ENCODE measurements around the gene PARD6B.
"Not testable (repeated sequence)": the region's sequence is repeated elsewhere in the genome, so short reads cannot be mapped to it uniquely, and the experiment has no call there.

The PARD6B gene

DNA sequence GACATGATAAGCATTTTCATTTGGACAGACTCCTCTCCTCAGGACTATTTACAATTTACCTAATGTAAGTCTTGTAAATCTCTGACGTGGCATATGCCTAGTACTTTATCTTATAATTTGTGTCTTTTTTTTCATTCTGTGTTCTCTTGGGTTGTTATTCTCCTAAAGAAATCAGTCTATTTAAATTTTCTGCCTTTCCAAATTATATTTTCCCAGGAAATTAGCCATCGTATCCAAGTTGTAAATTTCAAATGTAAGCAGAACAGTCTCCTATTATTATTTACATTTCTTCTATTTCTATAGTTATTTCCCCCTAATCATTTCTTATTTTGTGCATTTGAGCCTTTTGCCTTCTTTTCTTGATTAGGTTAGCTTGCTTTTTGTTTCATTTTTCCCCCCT lies 46.0 kb downstream of the PARD6B start:
- Histone ChIP-seq H3K27me3 (ENCODE audit: insufficient read depth, low read length, poor library complexity) (no peaks in the 10 kb centered on the region), H3K79me2 (ENCODE audit: insufficient read depth, low read length) (no peaks in the 10 kb centered on the region), H3K4me3 (ENCODE audit: low read depth in 1 of 2, low read length in 2 of 2) (no peak overlapping the region), H2AFZ (ENCODE audit: low read depth, low read length) (no peak overlapping the region), H3K4me2 (ENCODE audit: insufficient read depth, low read length) (no peak overlapping the region), H4K20me1 (ENCODE audit: insufficient read depth, low read length) (no peaks in the 10 kb centered on the region), H3K4me1 (ENCODE audit: insufficient read depth, low read length) (no peaks in the 10 kb centered on the region), H3K9me3 (ENCODE audit: insufficient read depth, low read length, severe bottlenecking) (no peaks in the 10 kb centered on the region), H3K36me3 (ENCODE audit: insufficient read depth, low read length) (no peaks in the 10 kb centered on the region), H3K9ac (ENCODE audit: low read depth, low read length) (no peak overlapping the region), H3K27ac (ENCODE audit: low read length) (no peak overlapping the region)
- no peak for TF ChIP-seq EZH2 (IDR thresholded peaks at IDR 0.05; ENCODE audit: borderline replicate concordance, low read depth, low read length, severe bottlenecking)
- TF ChIP-seq, protein P1, sequence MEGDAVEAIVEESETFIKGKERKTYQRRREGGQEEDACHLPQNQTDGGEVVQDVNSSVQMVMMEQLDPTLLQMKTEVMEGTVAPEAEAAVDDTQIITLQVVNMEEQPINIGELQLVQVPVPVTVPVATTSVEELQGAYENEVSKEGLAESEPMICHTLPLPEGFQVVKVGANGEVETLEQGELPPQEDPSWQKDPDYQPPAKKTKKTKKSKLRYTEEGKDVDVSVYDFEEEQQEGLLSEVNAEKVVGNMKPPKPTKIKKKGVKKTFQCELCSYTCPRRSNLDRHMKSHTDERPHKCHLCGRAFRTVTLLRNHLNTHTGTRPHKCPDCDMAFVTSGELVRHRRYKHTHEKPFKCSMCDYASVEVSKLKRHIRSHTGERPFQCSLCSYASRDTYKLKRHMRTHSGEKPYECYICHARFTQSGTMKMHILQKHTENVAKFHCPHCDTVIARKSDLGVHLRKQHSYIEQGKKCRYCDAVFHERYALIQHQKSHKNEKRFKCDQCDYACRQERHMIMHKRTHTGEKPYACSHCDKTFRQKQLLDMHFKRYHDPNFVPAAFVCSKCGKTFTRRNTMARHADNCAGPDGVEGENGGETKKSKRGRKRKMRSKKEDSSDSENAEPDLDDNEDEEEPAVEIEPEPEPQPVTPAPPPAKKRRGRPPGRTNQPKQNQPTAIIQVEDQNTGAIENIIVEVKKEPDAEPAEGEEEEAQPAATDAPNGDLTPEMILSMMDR (IDR thresholded peaks at IDR 0.05; ENCODE audit: borderline replicate concordance, extremely low read depth, low read length, poor library complexity, severe bottlenecking) = no peak
- DNase-seq (no peak), ATAC-seq (ENCODE audit: insufficient read depth, low read depth) (no peak)

DNA sequence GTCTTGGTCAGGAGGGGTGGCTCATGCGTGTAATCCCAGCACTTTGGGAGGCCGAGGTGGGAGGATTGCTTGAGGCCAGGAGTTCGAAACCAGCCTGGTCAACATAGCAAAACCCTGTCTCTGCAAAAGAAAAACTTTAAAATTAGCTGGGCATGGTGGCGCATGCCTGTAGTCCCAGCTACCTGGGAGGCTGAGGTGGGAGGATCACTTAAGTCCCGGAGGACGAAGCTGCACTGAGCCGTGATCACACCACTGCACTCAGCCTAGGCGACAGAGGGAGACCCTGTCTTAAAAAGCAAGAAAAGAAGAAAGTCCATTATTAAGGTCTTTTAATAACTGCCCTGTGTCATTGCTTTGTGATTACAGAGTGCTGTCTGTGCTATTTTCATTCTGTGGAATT lies 47.6 kb downstream of the PARD6B start:
- not testable (repeated sequence) for H3K36me3 ChIP-seq (ENCODE audit: insufficient read depth, low read length); H3K4me1 ChIP-seq (ENCODE audit: insufficient read depth, low read length); H2AFZ ChIP-seq (ENCODE audit: low read depth, low read length); H3K9ac ChIP-seq (ENCODE audit: low read depth, low read length); H3K27me3 ChIP-seq (ENCODE audit: insufficient read depth, low read length, poor library complexity); H3K79me2 ChIP-seq (ENCODE audit: insufficient read depth, low read length); H3K4me3 ChIP-seq (ENCODE audit: low read depth in 1 of 2, low read length in 2 of 2); DNase-seq; H3K4me2 ChIP-seq (ENCODE audit: insufficient read depth, low read length); H4K20me1 ChIP-seq (ENCODE audit: insufficient read depth, low read length); H3K9me3 ChIP-seq (ENCODE audit: insufficient read depth, low read length, severe bottlenecking); H3K27ac ChIP-seq (ENCODE audit: low read length); ATAC-seq (ENCODE audit: insufficient read depth, low read depth)

DNA sequence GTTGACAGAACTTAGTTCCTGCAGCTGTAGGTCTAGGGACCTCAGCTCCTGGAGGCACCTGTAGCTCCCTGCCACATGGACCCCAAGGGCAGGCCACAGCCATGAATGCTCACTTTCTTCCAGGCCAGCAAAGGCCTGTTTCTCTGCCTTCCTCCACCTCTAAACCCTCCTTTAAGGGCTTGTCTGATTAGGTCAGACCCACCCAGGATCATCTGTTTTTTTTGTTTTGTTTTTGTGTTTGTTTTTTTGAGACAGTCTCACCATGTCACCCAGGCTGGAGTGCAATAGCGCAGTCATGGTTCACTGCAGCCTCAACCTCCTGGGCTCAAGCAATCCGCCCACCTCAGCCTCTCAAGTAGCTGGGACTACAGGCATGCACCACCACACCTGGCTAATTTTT lies 52.0 kb downstream of the PARD6B start:
- DNase-seq (no peak), ATAC-seq (ENCODE audit: insufficient read depth, low read depth) (no peak)
- no peak overlapping the region for H3K4me2 ChIP-seq (ENCODE audit: insufficient read depth, low read length)
- no peaks in the 10 kb centered on the region for H3K36me3 ChIP-seq (ENCODE audit: insufficient read depth, low read length)
- H4K20me1 ChIP-seq (ENCODE audit: insufficient read depth, low read length) = no peaks in the 10 kb centered on the region
- TF ChIP-seq, protein P1 (IDR thresholded peaks at IDR 0.05; ENCODE audit: borderline replicate concordance, extremely low read depth, low read length, poor library complexity, severe bottlenecking) = no peak
- TF ChIP-seq EZH2 (IDR thresholded peaks at IDR 0.05; ENCODE audit: borderline replicate concordance, low read depth, low read length, severe bottlenecking) = no peak
- H3K9ac ChIP-seq (ENCODE audit: low read depth, low read length) = no peak overlapping the region
- H3K4me1 ChIP-seq (ENCODE audit: insufficient read depth, low read length) = no peaks in the 10 kb centered on the region
- no peaks in the 10 kb centered on the region for H3K79me2 ChIP-seq (ENCODE audit: insufficient read depth, low read length)
- H3K27me3 ChIP-seq (ENCODE audit: insufficient read depth, low read length, poor library complexity) = peaks cover 10% of the 10 kb centered on the region
- no peak overlapping the region for H3K4me3 ChIP-seq (ENCODE audit: low read depth in 1 of 2, low read length in 2 of 2)
- no peak overlapping the region for H3K27ac ChIP-seq (ENCODE audit: low read length)
- no peaks in the 10 kb centered on the region for H3K9me3 ChIP-seq (ENCODE audit: insufficient read depth, low read length, severe bottlenecking)
- H2AFZ ChIP-seq (ENCODE audit: low read depth, low read length) = no peak overlapping the region

DNA sequence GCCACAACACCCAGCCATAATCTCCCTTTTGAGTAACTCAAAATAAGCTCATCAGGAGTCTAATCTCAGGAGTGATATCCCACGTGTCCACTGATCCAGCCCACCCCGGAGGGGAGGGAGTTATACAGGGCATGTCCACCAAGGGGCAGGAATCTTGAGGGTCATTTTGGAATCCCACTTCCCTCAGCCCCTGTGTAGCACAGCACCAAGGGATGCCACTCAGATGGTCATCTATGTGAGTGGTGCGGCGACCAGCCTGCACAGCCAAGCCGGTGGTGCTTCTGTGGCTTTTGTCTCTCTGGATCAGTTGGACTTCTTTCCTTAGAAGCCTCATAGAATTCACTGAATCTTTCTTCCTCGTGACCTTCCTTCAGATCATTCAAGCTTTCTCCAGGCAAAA lies 52.5 kb downstream of the PARD6B start:
- H3K36me3 ChIP-seq (ENCODE audit: insufficient read depth, low read length) = no peaks in the 10 kb centered on the region
- H3K27me3 ChIP-seq (ENCODE audit: insufficient read depth, low read length, poor library complexity) = peaks cover 10% of the 10 kb centered on the region
- no peak overlapping the region for H2AFZ ChIP-seq (ENCODE audit: low read depth, low read length)
- no peak overlapping the region for H3K4me2 ChIP-seq (ENCODE audit: insufficient read depth, low read length)
- H3K4me1 ChIP-seq (ENCODE audit: insufficient read depth, low read length) = no peaks in the 10 kb centered on the region
- no peak for ATAC-seq (ENCODE audit: insufficient read depth, low read depth)
- TF ChIP-seq, protein P1 (IDR thresholded peaks at IDR 0.05; ENCODE audit: borderline replicate concordance, extremely low read depth, low read length, poor library complexity, severe bottlenecking) = no peak
- no peak overlapping the region for H3K27ac ChIP-seq (ENCODE audit: low read length)
- H4K20me1 ChIP-seq (ENCODE audit: insufficient read depth, low read length) = no peaks in the 10 kb centered on the region
- no peaks in the 10 kb centered on the region for H3K9me3 ChIP-seq (ENCODE audit: insufficient read depth, low read length, severe bottlenecking)
- no peak overlapping the region for H3K9ac ChIP-seq (ENCODE audit: low read depth, low read length)
- no peaks in the 10 kb centered on the region for H3K79me2 ChIP-seq (ENCODE audit: insufficient read depth, low read length)
- DNase-seq = no peak
- no peak overlapping the region for H3K4me3 ChIP-seq (ENCODE audit: low read depth in 1 of 2, low read length in 2 of 2)
